ENCODE results near the gene LDLRAD3.
"Not testable (repeated sequence)": the region's sequence is repeated elsewhere in the genome, so short reads cannot be mapped to it uniquely, and the experiment has no call there.

LDLRAD3 gene

GRCh38 chr11:35995681-35996271, 51.9 kb downstream of the LDLRAD3 start:
- DNase-seq: no peak

- DNase-seq: no peak
Observed at GRCh38 chr11:35997902-35998520, 54.1 kb downstream of the LDLRAD3 start.

DNA sequence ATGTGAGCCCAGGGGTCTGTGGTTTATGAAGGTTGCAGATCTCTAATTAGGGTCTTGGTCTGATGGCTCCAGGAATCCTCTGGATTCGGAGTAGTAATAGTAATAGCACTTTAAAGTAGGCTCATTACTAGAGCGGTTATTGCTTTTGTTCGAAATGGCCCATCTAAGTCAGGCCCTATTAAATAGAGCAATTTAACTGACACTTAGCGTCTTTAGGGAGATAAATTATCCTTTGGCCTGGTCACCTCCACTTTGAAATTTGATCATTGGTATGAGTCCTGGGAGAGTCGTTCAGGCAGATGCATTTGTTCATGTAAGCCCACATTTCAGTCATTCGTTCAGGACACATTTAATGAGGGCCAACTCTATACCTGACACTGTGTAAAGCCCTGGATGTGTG, 54.8 kb downstream of the LDLRAD3 start:
- no peak for DNase-seq

- no peak for DNase-seq
Observed at GRCh38 chr11:36000616-36001190, 56.8 kb downstream of the LDLRAD3 start.

GRCh38 chr11:36002196-36002595, 58.3 kb downstream of the LDLRAD3 start:
- DNase-seq: peak; percentile 48

- DNase-seq: no peak
Observed at GRCh38 chr11:36002796-36003195, 58.9 kb downstream of the LDLRAD3 start.

GRCh38 chr11:36006556-36006955, 62.7 kb downstream of the LDLRAD3 start:
- no peak for DNase-seq

- DNase-seq: no peak
Observed at GRCh38 chr11:36007127-36007655, 63.3 kb downstream of the LDLRAD3 start.

DNA sequence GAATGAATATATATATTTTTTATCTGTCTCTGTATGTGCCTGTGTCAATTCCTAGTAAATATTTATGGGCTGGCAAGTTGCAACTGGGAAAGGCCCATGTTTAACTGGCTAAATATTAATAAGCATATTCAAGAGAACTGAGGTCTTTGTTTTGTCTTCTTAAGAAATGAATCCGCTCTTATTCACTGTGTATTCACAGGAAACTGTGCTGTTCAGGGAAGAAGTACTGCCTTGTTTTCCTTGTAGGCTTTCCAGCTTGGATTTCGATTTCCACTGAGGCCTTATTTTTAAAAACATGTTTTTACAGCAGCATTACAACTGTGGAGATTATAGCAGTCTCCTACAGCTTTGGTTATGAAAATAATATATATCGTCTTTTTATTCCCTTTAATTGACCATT, 64.7 kb downstream of the LDLRAD3 start:
- DNase-seq: no peak

DNA sequence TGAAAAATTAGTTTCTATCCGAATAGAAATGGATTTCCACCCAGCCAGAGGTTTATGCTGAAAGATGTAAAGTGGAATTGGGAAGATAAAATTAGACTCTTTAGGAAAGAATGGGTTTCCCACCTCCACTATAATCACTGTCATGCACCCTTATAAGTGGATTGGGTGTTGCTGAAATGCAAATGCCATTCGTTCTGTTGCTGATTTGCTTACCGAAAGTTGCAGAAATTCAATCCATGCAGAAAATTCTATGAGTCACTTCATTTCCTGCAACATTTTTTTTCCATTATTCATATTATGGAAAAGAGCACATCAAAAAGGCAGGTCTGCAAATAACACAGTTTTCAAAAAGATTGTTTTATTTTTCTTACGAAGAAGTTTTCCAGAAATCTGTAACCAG, 65.6 kb downstream of the LDLRAD3 start:
- no peak for DNase-seq

- DNase-seq: peak; percentile 56
Observed at GRCh38 chr11:36010010-36010740, 66.3 kb downstream of the LDLRAD3 start.

DNA sequence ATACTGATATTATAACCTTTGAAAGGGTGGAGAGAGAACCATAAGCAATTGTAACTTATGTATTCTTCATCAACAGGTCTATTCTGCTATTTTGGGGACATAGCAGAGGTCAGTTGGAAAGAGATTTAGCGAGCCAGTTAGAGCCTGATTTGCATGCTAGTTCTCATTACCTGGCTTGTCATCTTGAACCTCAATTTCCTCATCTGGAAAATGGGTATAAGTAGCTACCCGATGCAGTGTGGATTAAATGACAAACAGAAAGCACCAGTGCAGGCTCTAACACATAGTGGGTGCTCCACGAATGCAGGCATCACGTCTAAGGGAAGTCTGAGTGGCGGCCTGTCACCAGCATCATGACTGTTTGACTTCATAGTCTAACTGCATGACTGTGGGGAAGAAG, 67.7 kb downstream of the LDLRAD3 start:
- DNase-seq: no peak

DNA sequence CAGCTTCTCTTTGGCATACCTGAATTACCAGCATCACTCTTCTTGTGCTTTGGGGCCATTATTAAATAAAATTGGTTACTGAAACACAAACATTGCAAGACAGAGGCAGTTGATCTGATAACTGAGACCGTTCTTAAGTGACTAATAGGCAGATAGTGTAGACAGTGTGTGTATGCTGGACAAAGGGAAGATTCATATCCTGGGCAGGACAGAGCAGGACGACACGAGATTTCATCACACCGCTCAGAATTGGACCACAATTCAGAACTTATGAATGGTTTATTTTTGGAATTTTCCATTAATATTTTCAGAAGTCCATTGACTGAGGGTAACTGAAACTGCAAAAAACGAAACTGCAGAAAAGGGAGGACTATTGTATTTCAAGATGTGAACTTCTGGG, 68.6 kb downstream of the LDLRAD3 start:
- no peak for DNase-seq

- DNase-seq: no peak
Observed at GRCh38 chr11:36012979-36013378, 69.1 kb downstream of the LDLRAD3 start.

DNA sequence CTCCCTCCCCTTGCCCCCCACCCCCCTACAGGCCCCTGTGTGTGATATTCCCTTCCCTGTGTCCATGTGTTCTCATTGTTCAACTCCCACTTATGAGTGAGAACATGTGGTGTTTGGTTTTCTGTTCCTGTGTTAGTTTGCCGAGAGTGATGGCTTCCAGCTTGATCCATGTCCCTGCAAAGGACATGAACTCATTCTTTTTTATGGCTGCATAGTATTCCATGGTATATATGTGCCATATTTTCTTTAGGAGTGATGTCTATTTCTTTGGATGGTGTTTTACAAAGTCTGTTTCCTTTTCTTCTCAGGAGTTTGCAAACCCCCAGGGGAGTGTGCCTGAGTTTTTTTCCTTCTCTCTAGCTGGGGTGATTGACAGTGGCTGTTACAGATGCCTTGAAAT, 69.6 kb downstream of the LDLRAD3 start:
- DNase-seq: not testable (repeated sequence)

DNA sequence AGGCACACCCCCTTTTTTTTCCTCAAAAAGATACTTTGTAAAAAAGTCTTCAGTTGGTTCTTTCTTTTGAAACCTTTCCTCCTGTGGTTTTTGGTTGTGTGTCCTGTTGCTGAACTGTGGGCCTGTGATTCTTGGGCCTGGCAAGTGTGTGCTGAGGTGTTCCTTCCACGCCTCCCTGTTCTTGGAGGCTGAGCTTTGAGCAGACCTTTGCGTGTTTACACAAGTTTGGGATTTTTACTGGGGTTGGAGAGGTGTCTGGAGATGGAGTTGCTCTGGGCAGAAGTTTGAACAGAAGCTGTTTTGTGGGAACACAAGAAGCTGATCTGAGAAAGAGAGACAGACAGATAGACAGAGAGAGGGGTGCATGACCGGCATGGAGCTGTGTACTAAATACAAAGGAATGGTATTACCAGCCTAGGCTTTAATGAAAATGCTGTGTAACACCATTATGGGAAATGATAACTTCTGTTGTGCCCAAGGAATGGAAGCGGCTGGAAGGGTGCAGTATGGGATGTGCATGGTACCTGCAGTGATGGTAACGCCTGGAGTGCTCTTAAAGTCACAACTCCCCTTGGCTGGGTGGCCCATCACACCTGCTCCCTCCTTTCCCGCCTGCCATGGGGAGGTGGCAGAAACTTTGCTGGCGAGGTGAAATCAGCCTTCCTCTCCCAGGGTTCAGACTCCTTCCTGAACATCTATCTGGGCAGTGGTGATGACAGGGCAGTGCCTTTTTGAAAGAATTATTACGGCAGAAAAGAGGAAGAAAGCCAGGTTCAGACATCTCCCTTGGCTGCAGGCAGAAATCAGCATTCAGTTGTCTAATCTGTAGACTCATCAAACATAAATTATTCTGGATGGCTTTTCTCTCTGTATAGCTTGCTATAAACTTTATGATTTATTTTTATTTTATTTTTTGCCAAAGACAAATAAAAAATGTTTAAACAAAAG, 70.4 kb downstream of the LDLRAD3 start:
- DNase-seq: no peak

- peak; percentile 63 for DNase-seq
Observed at GRCh38 chr11:36014898-36015665, 71.2 kb downstream of the LDLRAD3 start.

- DNase-seq: peak; percentile 92
Observed at GRCh38 chr11:36015799-36016198, 71.9 kb downstream of the LDLRAD3 start.

- DNase-seq: no peak
Observed at GRCh38 chr11:36016263-36016662, 72.4 kb downstream of the LDLRAD3 start.

GRCh38 chr11:36016709-36017108, 72.8 kb downstream of the LDLRAD3 start:
- no peak for DNase-seq

- no peak for DNase-seq
Observed at GRCh38 chr11:36019005-36019596, 75.2 kb downstream of the LDLRAD3 start.
